T-helper 22 cell (primary cell): ENCODE results near the gene LAMA4.
"Not testable (repeated sequence)": the region's sequence is repeated elsewhere in the genome, so short reads cannot be mapped to it uniquely, and the experiment has no call there.

Experiments
- DNase-seq: peaks from one replicate; pipeline ENCODE4 v3.0.0-alpha.2; 2020; ENCODE audit warnings: low read depth

The LAMA4 gene

GRCh38 chr6:112209131-112209530, 45.2 kb downstream of the LAMA4 start:
- DNase-seq = no peak

DNA sequence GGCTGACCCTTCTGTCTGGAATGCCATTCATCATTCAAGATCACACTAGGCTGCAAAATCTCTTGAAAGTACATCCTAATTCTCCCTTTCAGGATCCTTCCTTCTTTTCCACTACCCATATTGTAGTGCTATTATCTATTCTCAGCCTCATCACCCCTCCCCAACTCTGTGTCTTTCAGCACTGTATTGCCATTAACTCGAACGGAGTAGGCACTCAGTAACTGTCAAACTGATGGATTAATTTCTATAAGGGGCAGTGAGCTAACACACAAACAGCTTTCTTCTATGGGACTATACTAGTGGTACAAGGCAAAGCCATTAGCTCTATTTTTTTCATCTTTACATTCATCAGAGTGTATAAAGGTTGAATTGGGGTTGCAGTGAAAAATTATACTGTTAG, 46.6 kb downstream of the LAMA4 start:
- DNase-seq = no peak

DNA sequence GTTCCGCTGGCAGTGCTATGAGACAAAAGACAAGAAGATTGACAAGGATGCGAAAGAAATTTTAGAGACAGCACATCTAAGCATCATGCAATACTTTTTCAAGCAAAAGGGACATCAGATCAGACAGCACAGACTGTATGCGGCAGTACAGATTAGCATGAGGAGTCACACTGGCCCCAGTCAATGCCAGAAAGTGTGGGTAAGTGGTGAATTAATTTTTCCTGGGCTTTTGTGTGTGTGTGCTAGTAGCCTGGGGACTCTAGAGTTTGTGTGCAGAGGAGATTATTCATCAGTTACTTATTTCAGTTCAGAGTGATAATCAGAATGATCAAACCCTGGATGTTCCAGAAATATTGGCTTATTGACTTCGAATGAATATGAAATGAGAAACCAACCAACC, 47.2 kb downstream of the LAMA4 start:
- DNase-seq = no peak

GRCh38 chr6:112206110-112206458, 48.3 kb downstream of the LAMA4 start:
- DNase-seq = no peak

DNA sequence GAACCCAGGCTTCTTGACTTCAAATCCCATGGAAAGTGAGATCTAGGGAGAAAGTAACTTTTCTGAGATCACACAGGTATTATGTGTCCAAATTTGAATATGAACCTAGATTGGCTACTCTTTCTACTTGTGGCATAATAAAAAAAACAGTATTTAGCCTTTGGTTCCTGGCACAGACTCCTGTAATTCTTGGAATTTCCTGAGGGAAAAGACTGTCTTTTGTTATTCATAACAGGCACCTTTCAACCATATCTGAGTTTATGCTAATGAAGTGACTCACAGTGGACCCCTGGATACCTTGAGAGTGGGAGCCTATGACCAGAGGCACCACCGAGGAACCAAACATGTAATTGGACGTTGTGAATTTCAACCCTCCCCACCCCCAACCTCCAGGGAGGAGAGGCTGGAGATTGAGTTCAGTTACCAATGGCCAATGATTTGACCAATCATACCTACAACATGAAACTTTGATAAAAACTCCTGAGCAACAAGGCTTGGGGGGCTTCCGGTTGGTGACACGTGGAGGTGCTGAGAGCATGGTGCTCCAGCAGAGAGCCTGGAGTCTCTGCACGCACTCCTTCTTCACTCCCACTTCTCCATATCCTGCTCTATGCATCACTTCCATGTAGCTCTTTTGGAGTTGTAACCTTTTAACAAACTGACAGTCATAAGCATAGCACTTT, 48.8 kb downstream of the LAMA4 start:
- no peak for DNase-seq

DNA sequence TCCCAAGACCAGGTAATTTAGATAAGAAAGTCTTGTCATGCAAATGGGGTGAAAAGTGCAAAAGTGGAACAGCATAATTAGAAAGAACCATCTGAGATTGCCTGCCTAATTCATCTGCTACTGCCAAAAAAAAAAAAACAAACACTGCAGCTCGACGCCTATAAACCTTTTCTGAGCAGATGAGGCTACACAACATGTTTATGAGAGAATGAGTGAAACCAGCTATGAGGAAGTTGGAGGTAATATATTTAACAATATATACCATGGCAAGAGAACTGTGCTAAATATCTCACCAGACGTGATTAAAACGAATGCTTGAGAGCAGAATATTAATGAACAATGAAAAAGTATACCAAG, 50.0 kb downstream of the LAMA4 start:
- no peak for DNase-seq

DNA sequence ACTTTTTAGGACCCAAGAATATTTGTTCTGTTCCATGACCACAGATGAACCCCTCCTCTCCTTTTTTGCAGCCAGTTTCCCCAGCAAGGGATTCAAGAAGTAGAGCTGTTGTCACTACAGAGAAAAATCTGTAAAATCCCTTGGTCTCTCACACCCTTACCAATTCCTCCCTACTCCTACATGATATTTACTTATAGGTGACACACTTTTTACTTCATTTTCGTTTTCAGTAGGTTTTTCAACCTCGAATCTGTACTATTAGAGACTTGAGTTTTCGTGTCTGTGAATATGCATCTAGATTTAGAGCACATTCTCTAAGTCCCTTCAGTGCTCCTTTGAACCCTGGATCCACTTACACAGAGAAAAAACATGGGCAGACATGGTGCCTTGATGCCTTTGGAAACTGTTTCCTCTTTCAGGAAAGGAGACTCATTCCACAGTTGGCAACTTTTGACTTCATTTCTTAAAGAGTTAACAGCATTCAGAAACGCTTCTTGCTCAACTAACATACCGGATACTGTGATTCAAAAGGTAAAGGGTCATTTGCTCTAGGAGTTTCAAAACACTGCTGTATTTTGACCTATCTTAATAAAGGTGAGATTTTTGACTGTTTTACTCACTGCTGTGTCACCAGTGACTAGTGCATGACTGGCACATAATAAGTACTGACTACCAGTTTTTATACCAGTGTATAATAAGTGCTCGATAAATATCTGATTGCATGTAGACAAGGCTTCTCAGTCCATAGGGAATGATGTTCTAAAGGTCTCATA, 50.6 kb downstream of the LAMA4 start:
- DNase-seq = no peak

DNA sequence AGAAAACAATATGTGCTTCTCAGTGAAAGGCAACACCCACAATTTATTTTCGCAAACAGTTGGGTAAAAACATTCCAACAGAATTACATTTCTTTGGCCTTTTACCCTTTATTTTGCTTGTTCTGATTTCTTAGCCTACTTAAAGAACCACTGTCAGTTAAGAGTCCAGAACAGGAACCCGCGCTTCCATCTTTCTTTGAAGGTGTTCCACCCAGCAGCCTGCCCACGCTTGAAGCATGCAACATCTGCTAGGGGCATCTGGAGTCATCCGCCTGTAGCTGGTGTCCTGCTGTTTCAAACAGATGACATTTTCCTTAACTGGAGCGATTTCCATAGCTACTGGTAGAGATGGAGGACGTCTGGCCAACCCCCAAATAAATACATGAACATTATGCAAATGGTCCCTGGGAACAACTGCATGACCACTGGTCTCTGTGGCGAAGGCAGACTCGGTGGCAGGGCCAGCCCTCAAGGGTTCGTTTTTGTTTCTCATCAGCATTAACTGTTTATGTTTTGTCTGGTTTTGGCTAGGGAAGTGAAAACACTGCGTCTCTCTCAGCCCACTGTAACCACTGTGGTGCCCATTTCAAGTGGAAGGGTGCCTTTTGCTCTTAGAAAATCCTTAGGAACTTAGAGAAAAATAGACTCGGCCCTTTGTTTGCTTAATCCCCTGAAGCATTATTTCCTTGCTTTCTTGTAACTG, 51.6 kb downstream of the LAMA4 start:
- no peak for DNase-seq

- DNase-seq = not testable (repeated sequence)
Observed at GRCh38 chr6:112200185-112200914, 54.0 kb downstream of the LAMA4 start.

GRCh38 chr6:112199001-112199403, 55.4 kb downstream of the LAMA4 start:
- DNase-seq = no peak

DNA sequence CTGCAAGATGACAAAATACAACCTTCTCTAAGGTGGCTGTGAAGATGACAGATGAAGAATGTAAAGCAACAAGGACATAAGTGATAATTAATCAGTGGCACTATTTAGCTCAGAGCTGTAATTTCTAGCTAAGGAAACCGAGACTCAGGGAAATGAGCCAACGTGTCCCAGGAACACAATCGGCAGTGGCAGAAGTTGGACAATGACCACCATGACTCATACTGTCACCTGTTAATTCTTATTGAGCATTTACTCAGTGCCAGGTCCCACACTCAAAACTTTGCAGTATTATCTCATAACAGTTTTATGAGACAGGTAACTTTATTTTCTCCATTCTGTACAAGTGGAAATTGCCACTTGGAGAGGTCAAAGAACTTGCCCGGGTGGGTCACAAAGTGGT, 55.8 kb downstream of the LAMA4 start:
- no peak for DNase-seq

DNA sequence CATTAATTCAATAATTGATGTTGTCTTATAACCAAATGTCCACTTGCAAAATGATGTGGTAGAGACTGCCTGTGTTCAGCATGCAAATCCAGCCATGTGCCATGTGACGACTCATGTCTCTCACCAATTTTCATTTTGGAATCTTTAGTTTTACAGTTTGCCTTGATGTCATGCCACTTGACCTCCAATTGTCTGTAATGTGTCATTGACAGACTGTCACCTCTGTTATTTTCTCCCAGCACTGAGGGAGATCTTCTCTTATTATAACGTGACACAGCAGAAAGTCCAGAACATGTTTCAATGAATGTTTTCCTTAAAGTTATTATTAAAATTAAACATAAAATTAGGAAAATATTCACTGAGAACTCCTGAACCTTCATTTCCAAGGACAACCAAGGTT, 56.7 kb downstream of the LAMA4 start:
- no peak for DNase-seq

- DNase-seq = no peak
Observed at GRCh38 chr6:112196306-112196705, 58.1 kb downstream of the LAMA4 start.

DNA sequence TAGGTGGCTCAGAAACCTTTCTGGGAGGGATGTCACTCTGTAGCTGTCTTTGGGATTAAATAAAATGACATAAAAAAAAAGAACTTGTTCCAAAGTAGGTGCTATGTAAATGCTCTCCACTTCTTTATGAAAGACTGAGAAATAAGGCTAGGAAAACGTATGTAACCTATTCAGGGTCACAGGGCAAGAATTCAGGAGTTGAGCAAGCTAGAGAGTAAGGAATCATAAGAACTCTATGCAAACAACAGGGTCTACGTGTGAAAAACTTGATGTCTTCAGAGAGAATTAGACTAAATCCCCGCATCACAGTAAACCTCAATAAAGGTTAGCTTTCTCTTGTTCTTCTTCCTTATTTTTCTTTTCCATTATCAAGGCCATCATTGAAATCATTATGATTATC, 59.2 kb downstream of the LAMA4 start:
- no peak for DNase-seq

DNA sequence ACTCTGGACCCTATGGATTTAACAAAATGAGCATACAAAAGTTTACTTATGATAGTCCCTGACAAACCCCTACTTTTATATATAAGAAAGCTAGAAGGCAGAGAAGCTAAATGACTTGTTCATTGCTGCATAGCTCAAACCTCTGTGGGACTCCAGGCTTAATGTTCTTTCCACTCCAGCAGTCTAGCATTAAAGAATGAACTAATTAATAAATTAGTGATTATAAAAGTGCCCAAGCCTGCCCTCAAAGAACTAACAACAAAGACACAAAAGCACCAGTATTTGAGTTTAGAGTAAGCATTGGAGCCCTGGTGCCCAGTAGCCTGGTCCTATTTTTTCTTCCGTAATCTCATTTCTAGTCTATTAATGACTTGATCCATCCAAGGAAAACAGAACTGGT, 59.9 kb downstream of the LAMA4 start:
- DNase-seq = no peak

DNA sequence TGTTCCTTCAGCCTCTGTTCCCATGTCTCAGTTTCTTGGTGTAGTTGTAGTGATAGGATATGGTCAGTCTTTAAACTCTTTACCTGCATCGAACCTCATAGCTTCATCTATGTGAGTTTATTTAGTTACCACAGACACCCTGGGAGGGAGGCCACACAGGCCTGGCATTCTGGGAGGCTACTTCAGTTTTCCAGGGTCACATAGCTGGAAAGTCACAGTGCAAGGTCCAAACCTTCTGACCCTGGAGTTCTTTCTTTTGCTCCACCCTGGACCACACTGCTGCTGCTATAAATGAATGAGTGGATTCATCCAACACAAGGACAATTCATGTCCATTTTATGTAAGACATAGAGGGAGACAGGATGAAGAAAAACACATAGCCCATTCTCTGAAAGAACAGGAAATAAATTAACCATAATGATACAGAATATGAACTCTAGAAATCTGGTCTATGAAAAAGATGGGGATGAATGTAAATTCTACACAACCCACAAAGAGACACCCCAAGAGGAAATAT, 60.8 kb downstream of the LAMA4 start:
- no peak for DNase-seq

DNA sequence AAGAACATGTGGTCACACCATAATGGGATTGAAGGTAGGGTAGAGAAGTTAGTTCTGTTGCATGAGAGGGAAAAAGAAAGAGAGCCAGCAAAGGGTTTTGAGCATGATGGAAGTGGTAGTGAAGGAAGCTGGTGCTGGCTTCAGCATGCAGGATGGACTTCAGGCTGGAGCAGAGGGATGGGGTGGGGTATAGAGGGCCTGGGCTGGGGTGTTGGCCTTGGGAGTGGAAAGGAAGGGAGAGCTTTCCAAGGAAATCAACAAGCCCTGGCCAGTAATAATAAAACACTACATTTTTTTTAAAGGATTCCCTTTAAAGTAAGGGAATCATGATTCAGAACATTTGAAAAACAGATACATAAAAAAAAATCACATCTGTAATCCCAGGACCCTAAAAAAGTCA, 61.2 kb downstream of the LAMA4 start:
- DNase-seq = no peak

DNA sequence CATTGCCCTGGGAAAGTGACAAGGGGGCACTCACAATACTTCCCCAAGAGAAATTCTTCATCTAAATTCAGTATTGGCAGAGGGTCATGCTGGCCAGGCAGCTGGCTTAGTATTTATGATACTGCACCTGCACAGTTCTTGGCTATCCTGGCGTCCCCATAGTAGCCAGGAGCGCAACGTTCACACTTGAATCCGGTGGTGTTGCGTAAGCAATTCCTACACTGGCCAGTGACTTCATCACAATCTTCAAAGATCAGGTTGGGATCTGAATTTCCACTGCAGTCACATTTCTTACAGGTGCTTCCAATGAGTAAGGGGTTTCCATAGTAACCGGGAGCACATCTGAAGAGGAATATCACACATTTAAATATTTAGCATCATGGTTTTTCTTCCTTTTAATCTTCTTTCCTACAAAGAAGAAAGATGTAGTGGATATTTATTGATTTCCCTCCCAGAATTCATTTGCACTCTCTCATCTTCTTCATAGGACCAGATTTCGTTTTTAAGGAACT, 62.8 kb downstream of the LAMA4 start:
- no peak for DNase-seq

- DNase-seq = no peak
Observed at GRCh38 chr6:112190164-112190563, 64.2 kb downstream of the LAMA4 start.

GRCh38 chr6:112189494-112189893, 64.9 kb downstream of the LAMA4 start:
- no peak for DNase-seq

GRCh38 chr6:112188906-112189305, 65.5 kb downstream of the LAMA4 start:
- DNase-seq = no peak

DNA sequence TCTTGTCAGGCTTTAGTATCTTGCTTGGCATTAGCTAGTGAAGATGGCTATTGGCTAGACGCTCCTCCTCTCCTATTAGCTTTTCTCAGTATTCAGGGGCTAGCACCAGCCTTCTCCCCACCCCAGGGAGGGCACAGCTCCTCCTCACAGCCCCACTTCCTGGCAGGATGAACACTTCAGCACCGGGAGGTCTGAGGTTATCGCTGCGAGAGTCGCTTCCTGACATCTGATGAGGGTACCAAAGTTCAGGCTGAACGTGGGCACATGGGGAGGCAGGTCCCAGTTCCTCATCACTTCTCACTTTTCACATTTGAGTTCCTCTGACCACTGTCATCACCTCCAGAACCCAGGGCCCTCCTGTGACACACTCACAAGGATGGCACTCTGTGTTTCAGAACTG, 66.6 kb downstream of the LAMA4 start:
- no peak for DNase-seq
